Peyer's patch (tissue), 4 donors: ENCODE results near the gene SEMA4C.

Experiments
- POLR2A ChIP-seq, 2 donors: fragments of 450-650 bp; IDR thresholded peaks; one replicate each; pipeline ENCODE4 v1.5.1; 2017; ENCODE audit warnings: antibody characterized with exemption in 2 of 2, mild to moderate bottlenecking in 2 of 2, moderate library complexity in 2 of 2
- TF ChIP-seq, protein P1 (sequence below), 6 experiments: fragments of 450-650 bp in 4 of 6; fragments of 200-600 bp in 2 of 6; sonication (generic) in 1 of 6; IDR thresholded peaks; one replicate each; pipeline ENCODE4 v1.5.1; 2017 to 2019; ENCODE audit warnings: antibody characterized with exemption in 6 of 6, mild to moderate bottlenecking in 3 of 6, moderate library complexity in 1 of 6

DNA sequence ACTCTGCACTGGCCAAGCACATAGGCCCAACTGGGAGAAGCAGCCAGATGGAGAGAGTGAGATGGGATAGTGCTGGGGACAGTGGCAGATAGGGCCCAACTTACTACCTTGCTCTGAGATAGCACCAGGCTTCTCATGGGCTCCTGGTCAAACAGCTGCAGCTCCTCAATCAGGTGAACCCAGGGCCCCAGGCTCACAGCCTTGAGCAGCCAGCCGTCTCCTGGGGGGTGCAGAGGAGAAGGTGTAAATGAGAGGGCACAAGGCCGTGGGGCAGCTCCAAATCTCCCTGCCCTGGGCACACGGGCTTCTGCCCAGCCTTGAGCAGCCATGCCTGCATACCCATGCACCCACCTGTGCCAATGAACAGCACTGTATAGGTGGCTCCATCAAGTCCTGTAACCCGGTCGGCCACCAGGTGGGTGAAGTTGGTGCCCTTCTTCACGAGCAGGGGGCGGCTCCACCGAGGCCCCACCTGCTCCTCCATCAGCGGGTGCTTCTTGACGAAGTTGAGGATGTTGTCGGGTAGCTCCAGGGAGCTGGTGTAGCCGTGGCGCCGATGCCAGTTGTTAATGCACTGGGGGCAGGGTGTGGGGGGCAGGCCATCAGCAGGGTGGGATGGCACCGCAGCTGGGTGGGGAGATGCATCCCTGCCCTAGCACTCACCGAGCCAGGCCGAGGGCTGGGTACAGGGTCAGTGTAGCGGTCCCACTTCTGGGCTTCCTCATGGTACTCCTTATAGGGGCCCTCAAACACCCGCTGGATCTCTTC, 6.1 kb downstream of the SEMA4C start:
- TF ChIP-seq POLR2A (IDR thresholded peaks at IDR 0.05) = no peak
- TF ChIP-seq, protein P1, sequence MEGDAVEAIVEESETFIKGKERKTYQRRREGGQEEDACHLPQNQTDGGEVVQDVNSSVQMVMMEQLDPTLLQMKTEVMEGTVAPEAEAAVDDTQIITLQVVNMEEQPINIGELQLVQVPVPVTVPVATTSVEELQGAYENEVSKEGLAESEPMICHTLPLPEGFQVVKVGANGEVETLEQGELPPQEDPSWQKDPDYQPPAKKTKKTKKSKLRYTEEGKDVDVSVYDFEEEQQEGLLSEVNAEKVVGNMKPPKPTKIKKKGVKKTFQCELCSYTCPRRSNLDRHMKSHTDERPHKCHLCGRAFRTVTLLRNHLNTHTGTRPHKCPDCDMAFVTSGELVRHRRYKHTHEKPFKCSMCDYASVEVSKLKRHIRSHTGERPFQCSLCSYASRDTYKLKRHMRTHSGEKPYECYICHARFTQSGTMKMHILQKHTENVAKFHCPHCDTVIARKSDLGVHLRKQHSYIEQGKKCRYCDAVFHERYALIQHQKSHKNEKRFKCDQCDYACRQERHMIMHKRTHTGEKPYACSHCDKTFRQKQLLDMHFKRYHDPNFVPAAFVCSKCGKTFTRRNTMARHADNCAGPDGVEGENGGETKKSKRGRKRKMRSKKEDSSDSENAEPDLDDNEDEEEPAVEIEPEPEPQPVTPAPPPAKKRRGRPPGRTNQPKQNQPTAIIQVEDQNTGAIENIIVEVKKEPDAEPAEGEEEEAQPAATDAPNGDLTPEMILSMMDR (IDR thresholded peaks at IDR 0.05) = no peak
